ENCODE data around the gene LRRC63. TPM values are rescaled to one million over a fixed set of nuclear protein-coding genes. Genes with fewer than 3 reads are reported as not detected.

Gene LRRC63
- total RNA-seq, 1 experiment from 2014 or later: not detected

- Histone ChIP-seq H3K9me3 (ENCODE audit: control insufficient read depth in 1 of 2, insufficient read depth in 1 of 2, low read depth in 1 of 2, low read length in 2 of 2) (no peaks in the 10 kb centered on the region), H3K27me3 (ENCODE audit: insufficient read depth, low read length) (no peaks in the 10 kb centered on the region), H3K79me2 (ENCODE audit: insufficient read depth, low read length) (no peaks in the 10 kb centered on the region), H3K4me2 (ENCODE audit: low read length) (no peak overlapping the region), H3K9ac (ENCODE audit: low read length) (no peak overlapping the region), H3K4me3 (replicated peaks in 1 of 2; ENCODE audit: low read depth in 1 of 2, low read length in 2 of 2) (no peak overlapping the region), H3K36me3 (ENCODE audit: control insufficient read depth in 1 of 2, insufficient read depth in 2 of 2, low read length in 2 of 2) (no peaks in the 10 kb centered on the region), H3K27ac (ENCODE audit: low read depth, low read length) (no peak overlapping the region), H3K9me2 (ENCODE audit: insufficient read depth) (no peaks in the 10 kb centered on the region), H2AFZ (ENCODE audit: low read depth, low read length, poor library complexity, severe bottlenecking) (no peak overlapping the region), H4K20me1 (ENCODE audit: insufficient read depth) (no peaks in the 10 kb centered on the region), H3K4me1 (ENCODE audit: control insufficient read depth in 1 of 2, insufficient read depth in 2 of 2, low read length in 2 of 2) (no peaks in the 10 kb centered on the region)
- no TSS peak for BruUV-seq (replicated peaks)
- ChIA-PET POLR2A (no interaction called here), RAD21 (ENCODE audit: low non-redundant PET in 1 of 2, low total read pairs in 2 of 2, uncharacterized antibody in 2 of 2, unreplicated experiment in 2 of 2) (interaction anchor here in 1 of 2 experiments (0.7 kb wide), 1 partner anchor 471 kb away, joined by 5 read pairs; no protein-coding TSS in a partner anchor), CTCF (interaction anchor here (1.0 to 1.1 kb wide), 2 partner anchors 9 to 11 kb away, joined by 3 read pairs; no protein-coding TSS in a partner anchor)
- ATAC-seq (no peak), DNase-seq (ENCODE audit: low read depth, low spot score) (no peak)
- TF ChIP-seq YY1 (IDR thresholded peaks at IDR 0.05; ENCODE audit: extremely low read depth, insufficient replicate concordance, low read depth, low read length) (no peak), CEBPB (IDR thresholded peaks at IDR 0.05; ENCODE audit: low read depth) (no peak), ZBTB33 (IDR thresholded peaks at IDR 0.05; ENCODE audit: extremely low read depth, insufficient replicate concordance, low read length) (no peak), FOSL1 (IDR thresholded peaks at IDR 0.05; ENCODE audit: low read depth) (no peak), SP1 (IDR thresholded peaks at IDR 0.05; ENCODE audit: low read depth) (no peak), EGR1 (IDR thresholded peaks at IDR 0.05; ENCODE audit: low read depth) (no peak), ZNF274 (IDR thresholded peaks at IDR 0.05; ENCODE audit: low read depth, low read length) (no peak), ZFX (IDR thresholded peaks at IDR 0.05) (no peak), EZH2 (IDR thresholded peaks at IDR 0.05) (no peak), SRF (IDR thresholded peaks at IDR 0.05; ENCODE audit: low read depth) (no peak), ATF3 (IDR thresholded peaks at IDR 0.05) (no peak), RAD21 (IDR thresholded peaks at IDR 0.05; ENCODE audit: low read depth) (no peak), EZH2phosphoT487 (IDR thresholded peaks at IDR 0.05; ENCODE audit: borderline replicate concordance) (no peak), JUND (IDR thresholded peaks at IDR 0.05) (no peak), POLR2A (IDR thresholded peaks at IDR 0.05; ENCODE audit: borderline replicate concordance, extremely low read depth, insufficient read depth, insufficient read length) (no peak), POLR2AphosphoS5 (IDR thresholded peaks at IDR 0.05; ENCODE audit: low read depth, low read length) (no peak), CBX3 (IDR thresholded peaks at IDR 0.05; ENCODE audit: low read depth) (no peak)
- TF ChIP-seq, protein P1, sequence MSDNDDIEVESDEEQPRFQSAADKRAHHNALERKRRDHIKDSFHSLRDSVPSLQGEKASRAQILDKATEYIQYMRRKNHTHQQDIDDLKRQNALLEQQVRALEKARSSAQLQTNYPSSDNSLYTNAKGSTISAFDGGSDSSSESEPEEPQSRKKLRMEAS (IDR thresholded peaks at IDR 0.05): no peak
- TF ChIP-seq, protein P2, sequence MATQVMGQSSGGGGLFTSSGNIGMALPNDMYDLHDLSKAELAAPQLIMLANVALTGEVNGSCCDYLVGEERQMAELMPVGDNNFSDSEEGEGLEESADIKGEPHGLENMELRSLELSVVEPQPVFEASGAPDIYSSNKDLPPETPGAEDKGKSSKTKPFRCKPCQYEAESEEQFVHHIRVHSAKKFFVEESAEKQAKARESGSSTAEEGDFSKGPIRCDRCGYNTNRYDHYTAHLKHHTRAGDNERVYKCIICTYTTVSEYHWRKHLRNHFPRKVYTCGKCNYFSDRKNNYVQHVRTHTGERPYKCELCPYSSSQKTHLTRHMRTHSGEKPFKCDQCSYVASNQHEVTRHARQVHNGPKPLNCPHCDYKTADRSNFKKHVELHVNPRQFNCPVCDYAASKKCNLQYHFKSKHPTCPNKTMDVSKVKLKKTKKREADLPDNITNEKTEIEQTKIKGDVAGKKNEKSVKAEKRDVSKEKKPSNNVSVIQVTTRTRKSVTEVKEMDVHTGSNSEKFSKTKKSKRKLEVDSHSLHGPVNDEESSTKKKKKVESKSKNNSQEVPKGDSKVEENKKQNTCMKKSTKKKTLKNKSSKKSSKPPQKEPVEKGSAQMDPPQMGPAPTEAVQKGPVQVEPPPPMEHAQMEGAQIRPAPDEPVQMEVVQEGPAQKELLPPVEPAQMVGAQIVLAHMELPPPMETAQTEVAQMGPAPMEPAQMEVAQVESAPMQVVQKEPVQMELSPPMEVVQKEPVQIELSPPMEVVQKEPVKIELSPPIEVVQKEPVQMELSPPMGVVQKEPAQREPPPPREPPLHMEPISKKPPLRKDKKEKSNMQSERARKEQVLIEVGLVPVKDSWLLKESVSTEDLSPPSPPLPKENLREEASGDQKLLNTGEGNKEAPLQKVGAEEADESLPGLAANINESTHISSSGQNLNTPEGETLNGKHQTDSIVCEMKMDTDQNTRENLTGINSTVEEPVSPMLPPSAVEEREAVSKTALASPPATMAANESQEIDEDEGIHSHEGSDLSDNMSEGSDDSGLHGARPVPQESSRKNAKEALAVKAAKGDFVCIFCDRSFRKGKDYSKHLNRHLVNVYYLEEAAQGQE (IDR thresholded peaks at IDR 0.05; ENCODE audit: low read depth): no peak
- TF ChIP-seq, protein P3, sequence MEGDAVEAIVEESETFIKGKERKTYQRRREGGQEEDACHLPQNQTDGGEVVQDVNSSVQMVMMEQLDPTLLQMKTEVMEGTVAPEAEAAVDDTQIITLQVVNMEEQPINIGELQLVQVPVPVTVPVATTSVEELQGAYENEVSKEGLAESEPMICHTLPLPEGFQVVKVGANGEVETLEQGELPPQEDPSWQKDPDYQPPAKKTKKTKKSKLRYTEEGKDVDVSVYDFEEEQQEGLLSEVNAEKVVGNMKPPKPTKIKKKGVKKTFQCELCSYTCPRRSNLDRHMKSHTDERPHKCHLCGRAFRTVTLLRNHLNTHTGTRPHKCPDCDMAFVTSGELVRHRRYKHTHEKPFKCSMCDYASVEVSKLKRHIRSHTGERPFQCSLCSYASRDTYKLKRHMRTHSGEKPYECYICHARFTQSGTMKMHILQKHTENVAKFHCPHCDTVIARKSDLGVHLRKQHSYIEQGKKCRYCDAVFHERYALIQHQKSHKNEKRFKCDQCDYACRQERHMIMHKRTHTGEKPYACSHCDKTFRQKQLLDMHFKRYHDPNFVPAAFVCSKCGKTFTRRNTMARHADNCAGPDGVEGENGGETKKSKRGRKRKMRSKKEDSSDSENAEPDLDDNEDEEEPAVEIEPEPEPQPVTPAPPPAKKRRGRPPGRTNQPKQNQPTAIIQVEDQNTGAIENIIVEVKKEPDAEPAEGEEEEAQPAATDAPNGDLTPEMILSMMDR (IDR thresholded peaks at IDR 0.05 in 2 of 3, conservative IDR thresholded peaks at IDR 0.05 in 1 of 3; ENCODE audit: borderline replicate concordance in 1 of 3, insufficient read depth in 1 of 3, low read depth in 2 of 3, low read length in 2 of 3): no peak
- intact Hi-C loops (cut with micrococcal nuclease): no loop called here
Measured at GRCh38 chr13:46278474-46278873, 66.7 kb downstream of the LRRC63 start.

Data from HCT116 (cell line).